HFF-Myc (cell line): ENCODE results near the gene CYP4Z1.
"Not testable (repeated sequence)": the region's sequence is repeated elsewhere in the genome, so short reads cannot be mapped to it uniquely, and the experiment has no call there.

Source experiments
- DNase-seq: peaks from one replicate; pipeline ENCODE4 v3.0.0-alpha.2; 2011; ENCODE audit warnings: low read depth; ENCODE audit errors: extremely low read depth
- H3K4me3 ChIP-seq: replicated peaks from 2 replicates; pipeline ENCODE4 v1.5.1; 2011; ENCODE audit warnings: low read depth, mild to moderate bottlenecking, control low read depth, low read length
- TF ChIP-seq, protein P1 (sequence below): IDR thresholded peaks from 2 replicates; pipeline ENCODE4 v1.5.1; 2012; ENCODE audit warnings: mild to moderate bottlenecking, low read depth, low read length, control low read depth; ENCODE audit errors: missing control alignments

The CYP4Z1 gene

DNA sequence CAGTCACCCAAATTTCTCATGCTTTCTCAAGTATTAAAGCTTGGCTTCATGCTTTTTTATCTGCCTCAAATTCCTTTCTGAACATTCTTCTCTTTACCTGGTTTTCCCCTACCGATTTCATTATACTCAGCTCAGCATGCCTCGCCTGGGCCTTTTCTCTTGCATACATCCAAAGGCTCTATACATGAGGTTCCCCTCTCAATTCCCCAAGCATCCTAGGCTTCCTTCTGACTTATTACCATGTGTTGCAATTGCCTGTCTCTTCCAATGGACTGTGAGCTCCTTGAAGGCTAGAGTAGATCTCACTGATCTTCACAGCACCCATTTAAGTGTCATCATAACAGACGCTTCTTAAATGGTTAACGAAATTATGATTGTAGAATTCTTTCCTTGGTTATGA lies 46.1 kb downstream of the CYP4Z1 start:
- TF ChIP-seq, protein P1, sequence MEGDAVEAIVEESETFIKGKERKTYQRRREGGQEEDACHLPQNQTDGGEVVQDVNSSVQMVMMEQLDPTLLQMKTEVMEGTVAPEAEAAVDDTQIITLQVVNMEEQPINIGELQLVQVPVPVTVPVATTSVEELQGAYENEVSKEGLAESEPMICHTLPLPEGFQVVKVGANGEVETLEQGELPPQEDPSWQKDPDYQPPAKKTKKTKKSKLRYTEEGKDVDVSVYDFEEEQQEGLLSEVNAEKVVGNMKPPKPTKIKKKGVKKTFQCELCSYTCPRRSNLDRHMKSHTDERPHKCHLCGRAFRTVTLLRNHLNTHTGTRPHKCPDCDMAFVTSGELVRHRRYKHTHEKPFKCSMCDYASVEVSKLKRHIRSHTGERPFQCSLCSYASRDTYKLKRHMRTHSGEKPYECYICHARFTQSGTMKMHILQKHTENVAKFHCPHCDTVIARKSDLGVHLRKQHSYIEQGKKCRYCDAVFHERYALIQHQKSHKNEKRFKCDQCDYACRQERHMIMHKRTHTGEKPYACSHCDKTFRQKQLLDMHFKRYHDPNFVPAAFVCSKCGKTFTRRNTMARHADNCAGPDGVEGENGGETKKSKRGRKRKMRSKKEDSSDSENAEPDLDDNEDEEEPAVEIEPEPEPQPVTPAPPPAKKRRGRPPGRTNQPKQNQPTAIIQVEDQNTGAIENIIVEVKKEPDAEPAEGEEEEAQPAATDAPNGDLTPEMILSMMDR: no peak
- no peak for DNase-seq
- no peak overlapping the region for H3K4me3 ChIP-seq

- not testable (repeated sequence) for DNase-seq, H3K4me3 ChIP-seq
Observed at GRCh38 chr1:47121039-47121438, 54.0 kb downstream of the CYP4Z1 start.

GRCh38 chr1:47124834-47125233 lies 57.8 kb downstream of the CYP4Z1 start:
- not testable (repeated sequence) for H3K4me3 ChIP-seq, DNase-seq

GRCh38 chr1:47126997-47127396 lies 60.0 kb downstream of the CYP4Z1 start:
- not testable (repeated sequence) for H3K4me3 ChIP-seq, DNase-seq

GRCh38 chr1:47128221-47128620 lies 61.2 kb downstream of the CYP4Z1 start:
- no peak for DNase-seq
- H3K4me3 ChIP-seq: no peak overlapping the region
- TF ChIP-seq, protein P1: no peak

- not testable (repeated sequence) for DNase-seq, H3K4me3 ChIP-seq
Observed at GRCh38 chr1:47128854-47129253, 61.8 kb downstream of the CYP4Z1 start.

GRCh38 chr1:47129489-47130230 lies 62.6 kb downstream of the CYP4Z1 start:
- not testable (repeated sequence) for H3K4me3 ChIP-seq, DNase-seq

DNA sequence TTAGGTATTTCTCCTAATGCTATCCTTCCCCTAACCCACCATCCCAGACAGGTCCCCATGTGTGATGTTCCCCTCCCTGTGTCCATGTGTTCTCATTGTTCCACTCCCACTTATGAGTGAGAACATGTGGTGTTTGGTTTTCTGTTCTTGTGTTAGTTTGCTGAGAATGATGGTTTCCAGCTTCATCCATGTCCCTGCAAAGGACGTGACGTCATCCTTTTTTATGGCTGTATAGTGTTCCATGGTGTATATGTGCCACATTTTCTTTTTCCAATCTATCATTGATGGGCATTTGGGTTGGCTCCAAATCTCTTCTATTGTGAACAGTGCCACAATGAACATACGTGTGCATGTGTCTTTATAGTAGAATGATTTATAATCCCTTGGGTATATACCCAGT lies 65.6 kb downstream of the CYP4Z1 start:
- not testable (repeated sequence) for DNase-seq, H3K4me3 ChIP-seq

DNA sequence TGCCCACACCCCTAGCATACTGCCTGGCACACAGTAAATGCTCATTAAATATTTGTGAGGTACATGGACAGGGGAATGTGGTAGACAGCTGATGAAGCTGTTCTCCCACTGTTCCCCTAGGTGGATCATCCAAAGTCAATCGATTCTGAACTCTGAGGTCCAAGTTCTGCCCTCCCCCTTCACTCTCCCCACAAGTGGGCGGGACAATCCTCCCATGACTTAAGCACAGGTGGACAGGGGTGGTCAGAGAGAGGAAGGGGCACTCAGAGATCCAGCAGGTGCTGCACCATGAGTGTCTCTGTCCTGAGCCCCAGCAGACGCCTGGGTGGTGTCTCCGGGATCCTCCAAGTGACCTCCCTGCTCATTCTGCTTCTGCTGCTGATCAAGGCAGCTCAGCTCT lies 70.2 kb downstream of the CYP4Z1 start, which contains the start of gene CYP4A22:
CYP4A22 (plus strand) TSS at position 244 of the 400 bp plus-strand sequence; CDS start at position 289, 45 bp downstream.
- TF ChIP-seq, protein P1: no peak
- H3K4me3 ChIP-seq: no peak within 1 kb of the TSS
- no peak for DNase-seq

GRCh38 chr1:47137925-47138615 lies 71.0 kb downstream of the CYP4Z1 start:
- TF ChIP-seq, protein P1: no peak
- no peak overlapping the region for H3K4me3 ChIP-seq
- DNase-seq: no peak

DNA sequence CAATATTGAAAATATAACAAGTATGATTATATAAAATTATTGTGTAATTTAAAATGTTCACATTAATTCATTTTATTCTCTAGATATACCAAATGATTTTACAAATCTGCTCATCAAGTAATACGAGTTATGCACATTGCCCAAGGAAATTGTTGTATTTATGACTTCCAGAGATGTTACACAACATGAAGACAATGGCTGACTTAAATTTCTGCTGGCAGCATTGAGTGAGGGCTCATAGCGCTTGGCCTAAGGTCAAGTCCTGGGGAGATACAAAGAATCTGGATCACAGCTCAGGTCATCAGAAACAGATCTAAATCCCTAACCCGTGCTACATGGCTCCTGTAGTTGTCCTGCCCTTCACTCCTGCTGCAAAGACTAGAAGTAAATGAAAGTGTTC lies 73.3 kb downstream of the CYP4Z1 start:
- DNase-seq, H3K4me3 ChIP-seq: not testable (repeated sequence)
